Endothelial cell of umbilical vein (primary cell): ENCODE data around the gene SLC24A3. TPM values are rescaled to one million over a fixed set of nuclear protein-coding genes. Genes with fewer than 3 reads are reported as not detected.

Experiments used
- BruUV-seq: library from RNA; stranded (reverse); fragments of 400-500 nt; replicated peaks from 2 replicates; lab custom pipeline; 2021; lab: Mats Ljungman, UMichigan
- CTCF ChIA-PET: fragments of 300-600, 350-600 bp; sonication (Branson Sonifier 250); formaldehyde crosslinking; loops from one replicate; lab custom pipeline; 2021; ENCODE audit warnings: antibody characterized with exemption, inconsistent platforms; lab: Charles Lee
- POLR2A ChIA-PET: fragments of 300-600, 350-600 bp; sonication (Branson Sonifier 250); formaldehyde crosslinking; loops from one replicate; lab custom pipeline; 2021; ENCODE audit warnings: antibody characterized with exemption, inconsistent platforms; lab: Charles Lee
- DNase-seq: peaks from one replicate; pipeline ENCODE4 v3.0.0-alpha.2; 2011; ENCODE audit warnings: low read depth, low spot score
- FAIRE-seq: peaks from 2 replicates; lab custom pipeline; 2011; peaks lifted over from hg19 to GRCh38; lab: Jason Lieb, UNC
- H2AFZ ChIP-seq: 2 replicates; pipeline ENCODE4 v1.6.0; 2012; ENCODE audit warnings: low read depth, low read length, control low read depth, inconsistent platforms
- H3K27ac ChIP-seq: 2 replicates; pipeline ENCODE4 v1.5.1; 2011; ENCODE audit warnings: low read depth, mild to moderate bottlenecking, control low read depth, low read length, moderate library complexity; ENCODE audit not compliant: insufficient read depth
- H3K27me3 ChIP-seq, 2 experiments: 2 replicates each; pipeline versions ENCODE4 v1.6.0 to v1.6.1; 2011; ENCODE audit warnings: low read length in 2 of 2, mixed read lengths in 1 of 2; ENCODE audit not compliant: control insufficient read depth in 2 of 2, insufficient read depth in 2 of 2
- H3K36me3 ChIP-seq, 2 experiments: 2 replicates in 1 of 2; 3 replicates in 1 of 2; pipeline ENCODE4 v1.5.1; 2011; ENCODE audit warnings: low read length in 2 of 2, mild to moderate bottlenecking in 1 of 2, moderate library complexity in 1 of 2; ENCODE audit not compliant: control insufficient read depth in 2 of 2, insufficient read depth in 2 of 2; ENCODE audit errors: extremely low read depth in 1 of 2
- H3K4me1 ChIP-seq: 3 replicates; pipeline ENCODE4 v1.5.1; 2011; ENCODE audit warnings: mild to moderate bottlenecking, low read length; ENCODE audit not compliant: control insufficient read depth, insufficient read depth; ENCODE audit errors: extremely low read depth
- H3K4me2 ChIP-seq: 2 replicates; pipeline ENCODE4 v1.6.1; 2011; ENCODE audit warnings: low read length, control low read depth, mixed read lengths; ENCODE audit not compliant: insufficient read depth
- H3K4me3 ChIP-seq, 3 experiments: fragments of 200-600 bp in 1 of 3; sonication (generic), shearing (Covaris generic) in 1 of 3; replicated peaks in 1 of 3; 2 replicates each; pipeline ENCODE4 v1.5.1; 2011 to 2016; ENCODE audit warnings: control low read depth in 3 of 3, low read length in 3 of 3, mild to moderate bottlenecking in 2 of 3, inconsistent platforms in 1 of 3, low read depth in 1 of 3, moderate library complexity in 1 of 3; ENCODE audit not compliant: insufficient read depth in 1 of 3
- H3K79me2 ChIP-seq: 2 replicates; pipeline ENCODE4 v1.6.0; 2012; ENCODE audit warnings: low read length, inconsistent platforms; ENCODE audit not compliant: control insufficient read depth, insufficient read depth
- H3K9ac ChIP-seq: replicated peaks from 2 replicates; pipeline ENCODE3; 2011; ENCODE audit warnings: low read length, control low read depth; ENCODE audit not compliant: insufficient read depth; ENCODE audit errors: extremely low read depth
- H3K9me1 ChIP-seq: replicated peaks from 3 replicates; pipeline ENCODE4 v1.6.0; 2011; ENCODE audit warnings: mild to moderate bottlenecking, low read length; ENCODE audit not compliant: control insufficient read depth, insufficient read depth; ENCODE audit errors: extremely low read depth
- H3K9me3 ChIP-seq: replicated peaks from 2 replicates; pipeline ENCODE4 v1.5.1; 2012; ENCODE audit warnings: low read length, inconsistent platforms; ENCODE audit not compliant: control insufficient read depth, insufficient read depth
- H4K20me1 ChIP-seq: replicated peaks from 2 replicates; pipeline ENCODE3; 2011; ENCODE audit warnings: mild to moderate bottlenecking, low read length; ENCODE audit not compliant: control insufficient read depth, insufficient read depth; ENCODE audit errors: extremely low read depth
- CTCF ChIP-seq, 2 donors: IDR thresholded peaks; 1 replicate in 1 of 2; 2 replicates in 1 of 2; pipeline ENCODE4 v1.5.1; 2011; ENCODE audit warnings: low read length in 2 of 2, mild to moderate bottlenecking in 2 of 2, moderate library complexity in 2 of 2, control low read depth in 1 of 2, inconsistent platforms in 1 of 2, low read depth in 1 of 2; ENCODE audit not compliant: insufficient read depth in 1 of 2; ENCODE audit errors: extremely low read depth in 1 of 2
- EZH2 ChIP-seq: IDR thresholded peaks from 2 replicates; pipeline ENCODE4 v1.6.1; 2012; ENCODE audit warnings: borderline replicate concordance, low read depth, mild to moderate bottlenecking, moderate library complexity, low read length, inconsistent platforms; ENCODE audit not compliant: severe bottlenecking
- FOS ChIP-seq: IDR thresholded peaks from 2 replicates; pipeline ENCODE4 v1.6.1; 2011; ENCODE audit warnings: mild to moderate bottlenecking, low read length, moderate library complexity, borderline replicate concordance; ENCODE audit not compliant: insufficient read depth
- GATA2 ChIP-seq: IDR thresholded peaks from 2 replicates; pipeline ENCODE4 v1.7.0; 2011; ENCODE audit warnings: low read depth, mild to moderate bottlenecking, moderate library complexity, mixed read lengths, low read length; ENCODE audit not compliant: insufficient read length, insufficient read depth
- JUN ChIP-seq: IDR thresholded peaks from 2 replicates; pipeline ENCODE4 v1.6.1; 2011; ENCODE audit warnings: borderline replicate concordance, low read depth; ENCODE audit not compliant: insufficient read length, insufficient read depth
- MAX ChIP-seq: IDR thresholded peaks from 2 replicates; pipeline ENCODE4 v1.6.1; 2011; ENCODE audit not compliant: insufficient read depth, insufficient read length
- MYC ChIP-seq: IDR thresholded peaks from one replicate; pipeline ENCODE4 v1.6.1; 2011; ENCODE audit warnings: mild to moderate bottlenecking, low read depth, low read length
- POLR2A ChIP-seq: IDR thresholded peaks from 2 replicates; pipeline ENCODE4 v1.6.1; 2012; ENCODE audit warnings: low read depth, mild to moderate bottlenecking, control low read depth, low read length
- POLR2AphosphoS5 ChIP-seq: IDR thresholded peaks from 2 replicates; pipeline ENCODE4 v1.6.1; 2012; ENCODE audit warnings: low read depth, mild to moderate bottlenecking, control low read depth, low read length, moderate library complexity; ENCODE audit not compliant: insufficient read depth
- dilution Hi-C: fragments of 300-500 bp; cut with MboI; formaldehyde crosslinking; loops from one replicate; pipeline ENCODE4 v1.15.0; 2019; ENCODE audit warnings: low sequenced_read_pairs; ENCODE audit not compliant: extremely low pct_ligation_motif_present
- intact Hi-C: fragments of 100-400 bp; cut with micrococcal nuclease; formaldehyde crosslinking; loops from one replicate; pipeline ENCODE4 v1.10.0; 2022
- polyA plus RNA-seq, 4 experiments: library from polyadenylated mRNA; depleted of rRNA in 3 of 4; stranded (reverse) in 3 of 4; unstranded in 1 of 4; fragments of >200 nt; gene quantifications; 2 replicates each; pipeline versions ENCODE4 v1.2.1 to v1.2.3, GENCODE V29; 2011 to 2012; ENCODE audit warnings: missing spikeins in 1 of 4
- total RNA-seq: library from RNA; stranded (reverse); gene quantifications from 2 replicates; pipeline ENCODE4 v1.2.3, GENCODE V29; 2021

The SLC24A3 gene
- total and polyA plus RNA-seq, 2 donors (not counting 3 experiments of a cell fraction or from before 2014, with no cell fraction given) = not detected

GRCh38 chr20:19616620-19617019, 404.2 kb downstream of the SLC24A3 start:
- Histone ChIP-seq H2AFZ (no peak overlapping the region), H3K4me1 (no peaks in the 10 kb centered on the region), H4K20me1 (no peaks in the 10 kb centered on the region), H3K27ac (no peak overlapping the region), H3K4me2 (no peak overlapping the region), H3K79me2 (no peaks in the 10 kb centered on the region), H3K9me1 (no peaks in the 10 kb centered on the region), H3K9me3 (no peaks in the 10 kb centered on the region), H3K9ac (no peak overlapping the region), H3K36me3 (no peaks in the 10 kb centered on the region), H3K4me3 (no peak overlapping the region), H3K27me3 (peaks cover 0 to 1% of the 10 kb centered on the region in 2 experiments)
- POLR2A ChIA-PET = no interaction called here
- CTCF ChIA-PET = no interaction called here
- intact Hi-C loops = no loop called here
- FAIRE-seq (no peak), DNase-seq (no peak)
- TF ChIP-seq FOS (no peak), POLR2A (no peak)
- BruUV-seq = no TSS peak
- dilution Hi-C loops = no loop called here

- H3K79me2 ChIP-seq = no peaks in the 10 kb centered on the region
- no peak for FAIRE-seq
- POLR2A ChIA-PET = no interaction called here
- TF ChIP-seq MYC (no peak), POLR2AphosphoS5 (no peak), POLR2A (no peak), EZH2 (no peak), CTCF (IDR thresholded peaks at IDR 0.05; ENCODE audit: extremely low read depth in 1 of 2, insufficient read depth in 1 of 2, low read depth in 1 of 2, low read length in 2 of 2) (no peak), MAX (no peak), JUN (no peak), FOS (no peak), GATA2 (no peak)
- intact Hi-C loops (no loop called here), dilution Hi-C loops (no loop called here)
- H3K27me3 ChIP-seq = peaks cover 0 to 1% of the 10 kb centered on the region in 2 experiments
- H3K36me3 ChIP-seq = no peaks in the 10 kb centered on the region
- no peak overlapping the region for H2AFZ ChIP-seq
- H3K9me3 ChIP-seq = no peaks in the 10 kb centered on the region
- no peaks in the 10 kb centered on the region for H3K4me1 ChIP-seq
- H3K9me1 ChIP-seq = no peaks in the 10 kb centered on the region
- CTCF ChIA-PET = no interaction called here
- no peaks in the 10 kb centered on the region for H4K20me1 ChIP-seq
- H3K4me2 ChIP-seq = no peak overlapping the region
- no peak overlapping the region for H3K4me3 ChIP-seq
- H3K9ac ChIP-seq = no peak overlapping the region
- H3K27ac ChIP-seq = no peak overlapping the region
- BruUV-seq = no TSS peak
- no peak for DNase-seq
These were observed 404.8 kb downstream of the SLC24A3 start for GRCh38 chr20:19617256-19617655.
